HK-2 (cell line): ENCODE data around the gene HCFC2.

ENCODE experiments used
- DNase-seq: peaks from one replicate; pipeline ENCODE4 v3.0.0-alpha.2; 2018; ENCODE audit not compliant: unreplicated experiment

The HCFC2 gene

DNA sequence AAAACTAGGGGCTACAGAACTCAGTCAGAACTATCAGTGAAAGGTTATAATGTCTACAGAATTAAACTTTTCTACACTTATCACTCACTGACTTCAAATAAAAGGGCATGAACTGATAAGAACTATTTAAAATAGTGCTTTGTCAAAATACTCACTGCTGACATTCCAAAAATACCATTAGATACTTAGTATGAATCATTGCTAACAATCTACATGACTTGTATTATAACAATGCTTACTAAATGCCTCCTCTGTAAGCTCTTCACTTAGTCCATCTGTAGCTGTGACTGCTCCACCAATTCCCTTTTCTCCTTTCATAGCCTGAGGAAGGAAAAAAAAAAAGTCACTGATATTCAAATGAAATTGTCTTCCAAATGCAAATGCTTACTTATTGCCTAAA lies 56.7 kb downstream of the HCFC2 start:
- no peak for DNase-seq

DNA sequence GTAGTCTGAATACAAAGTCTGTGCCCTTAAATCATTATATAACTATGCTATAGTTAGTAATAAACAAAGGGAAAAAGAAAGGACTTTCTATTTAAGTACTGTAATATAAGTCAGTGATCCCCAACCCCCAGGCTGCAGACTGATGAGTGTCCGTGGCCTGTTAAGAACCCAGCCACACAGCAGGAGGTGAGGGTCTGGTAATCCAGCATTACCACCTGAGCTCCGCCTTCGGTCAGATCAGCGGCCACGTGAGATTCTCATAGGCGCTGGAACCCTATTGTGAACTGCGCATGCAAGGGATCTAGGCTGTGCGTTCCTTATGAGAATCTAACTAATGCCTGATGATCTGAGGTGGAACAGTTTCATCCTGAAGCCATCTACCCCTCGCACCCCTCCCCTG lies 58.0 kb downstream of the HCFC2 start:
- no peak for DNase-seq

DNA sequence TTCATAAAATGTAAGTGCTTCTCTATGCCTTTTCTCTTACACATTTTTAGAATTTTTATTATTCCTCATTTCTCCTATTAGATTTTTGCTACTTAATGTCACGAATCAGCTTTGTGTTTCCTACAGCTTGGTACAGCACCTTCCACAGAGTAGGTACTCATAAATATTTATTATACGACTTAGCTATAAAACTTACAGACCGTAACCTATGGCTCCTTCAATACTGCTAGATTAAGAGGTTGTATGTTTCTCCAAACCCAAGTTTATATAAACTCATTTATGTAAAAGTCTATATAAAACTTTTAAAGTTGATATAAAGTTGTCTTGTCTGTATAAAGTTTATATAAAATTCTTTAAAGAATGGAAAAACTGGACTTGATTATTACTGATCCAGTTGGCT lies 62.2 kb downstream of the HCFC2 start:
- no peak for DNase-seq

DNA sequence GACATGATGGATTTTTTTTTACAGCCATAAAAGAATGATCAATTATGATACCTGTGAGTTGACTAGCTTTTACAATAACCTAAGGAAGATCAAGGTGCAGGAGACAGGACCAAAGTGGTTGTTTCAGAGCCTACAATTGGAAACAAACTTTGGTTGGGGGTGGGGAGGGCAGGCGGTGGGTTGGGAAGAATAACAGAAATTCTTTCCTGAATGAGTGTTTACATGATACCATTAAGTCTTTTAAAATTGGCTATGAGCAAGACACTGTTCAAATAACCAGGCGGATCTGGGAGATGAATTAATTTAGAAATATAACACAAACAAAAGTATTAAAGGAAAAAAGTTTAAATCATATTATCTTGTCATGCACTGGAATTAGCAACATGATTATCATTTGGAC lies 66.4 kb downstream of the HCFC2 start:
- no peak for DNase-seq

DNA sequence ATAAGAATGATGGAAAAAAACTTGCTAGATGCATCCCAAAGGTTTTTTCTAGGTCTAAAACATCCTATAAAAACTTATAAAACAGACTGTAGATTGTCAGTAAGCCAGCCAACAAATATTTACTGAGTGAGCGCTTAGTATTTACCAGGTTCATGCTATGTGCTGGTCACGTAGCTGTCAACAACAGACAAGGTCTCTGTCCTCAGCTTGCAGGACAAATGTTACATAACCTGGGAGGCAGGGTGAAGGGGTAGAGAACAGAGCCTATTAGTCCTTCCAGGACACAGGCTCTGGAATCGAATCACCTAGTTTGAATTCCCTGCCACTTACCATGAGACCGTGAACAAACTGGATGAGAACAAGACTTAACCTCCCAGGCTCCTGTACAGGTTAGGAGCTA lies 67.3 kb downstream of the HCFC2 start:
- no peak for DNase-seq

DNA sequence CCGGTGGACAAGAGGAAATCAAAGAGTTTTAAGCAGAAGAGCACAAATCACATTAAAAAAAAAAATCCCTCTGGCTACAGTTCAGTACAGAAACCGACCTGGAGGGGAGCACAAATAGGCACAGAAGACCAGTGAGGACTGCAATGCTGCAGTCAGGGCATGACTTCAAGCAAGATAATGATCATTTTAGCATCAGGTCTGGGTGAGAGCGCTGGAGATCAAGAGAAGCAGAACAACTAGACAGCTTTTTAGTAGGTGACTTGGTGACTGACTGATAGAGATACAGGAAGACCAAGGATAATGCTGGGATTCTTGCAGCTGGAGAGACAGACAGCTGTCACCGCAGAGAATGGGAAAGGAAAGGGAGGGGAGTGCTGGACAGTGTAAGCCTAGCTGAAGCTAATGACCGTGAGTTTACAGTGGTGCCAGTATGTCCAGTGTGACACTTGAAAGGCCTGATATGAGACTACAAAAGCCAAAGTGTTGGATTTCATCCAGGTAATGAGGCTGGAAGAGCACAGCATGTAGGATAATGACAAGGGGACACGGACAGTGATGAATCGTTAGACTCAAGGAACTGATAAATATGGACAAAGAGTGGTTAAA lies 68.1 kb downstream of the HCFC2 start:
- DNase-seq: no peak

DNA sequence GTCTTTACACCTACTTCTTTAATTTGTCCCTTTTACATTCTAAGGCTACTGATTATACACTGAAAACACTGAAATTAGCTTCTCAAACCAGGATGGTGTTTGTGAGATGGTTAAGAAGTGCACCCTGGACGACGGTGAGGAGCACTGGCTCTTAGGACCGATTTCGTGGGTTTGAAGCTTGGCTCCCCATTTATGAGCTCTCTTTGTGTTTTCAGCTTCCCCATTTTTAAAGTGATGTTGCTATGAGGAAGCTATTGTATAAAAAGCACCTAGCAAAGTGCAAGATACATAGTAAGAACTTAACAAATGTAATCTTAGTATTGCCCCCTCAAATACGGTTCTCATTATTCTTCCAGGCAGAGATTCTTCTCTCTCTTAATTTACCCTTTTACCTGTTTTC lies 69.0 kb downstream of the HCFC2 start:
- DNase-seq: no peak

DNA sequence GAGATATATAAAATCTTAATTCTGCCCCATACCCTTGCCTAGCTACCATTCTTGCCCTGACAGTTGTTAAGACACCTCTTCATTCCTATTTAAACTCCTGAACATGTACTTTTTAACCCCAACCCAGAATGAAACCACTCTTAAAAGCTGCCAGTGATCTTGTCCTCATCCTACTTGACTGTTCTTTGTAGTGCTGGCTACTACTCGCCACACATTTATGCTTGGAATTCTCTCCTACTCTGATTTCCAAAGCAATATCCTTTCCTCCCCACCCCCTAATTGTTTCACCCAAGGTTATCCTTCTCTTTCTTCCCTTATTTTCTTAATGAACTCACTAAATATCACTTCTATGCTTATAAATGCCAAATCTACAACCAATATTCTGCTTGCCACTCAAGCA lies 69.5 kb downstream of the HCFC2 start:
- DNase-seq: no peak

DNA sequence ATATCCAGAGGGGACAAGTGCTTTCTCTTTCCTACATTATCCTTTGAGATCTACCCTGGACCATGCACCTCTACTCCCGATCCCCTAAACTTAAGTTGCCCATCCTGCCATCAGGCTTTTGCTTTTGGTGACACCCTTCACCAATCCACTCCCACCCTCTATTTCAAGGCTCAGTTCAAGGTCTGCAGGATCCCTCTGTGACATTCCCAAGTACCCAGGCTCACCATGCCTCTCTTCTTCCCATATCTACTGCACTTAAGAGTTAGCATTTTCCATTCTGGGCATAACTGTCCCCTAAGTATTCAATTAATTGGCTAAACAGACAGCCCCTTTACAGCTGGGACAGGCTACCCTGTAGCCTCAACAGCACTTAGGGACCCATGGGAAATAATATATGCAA lies 70.6 kb downstream of the HCFC2 start:
- DNase-seq: no peak

DNA sequence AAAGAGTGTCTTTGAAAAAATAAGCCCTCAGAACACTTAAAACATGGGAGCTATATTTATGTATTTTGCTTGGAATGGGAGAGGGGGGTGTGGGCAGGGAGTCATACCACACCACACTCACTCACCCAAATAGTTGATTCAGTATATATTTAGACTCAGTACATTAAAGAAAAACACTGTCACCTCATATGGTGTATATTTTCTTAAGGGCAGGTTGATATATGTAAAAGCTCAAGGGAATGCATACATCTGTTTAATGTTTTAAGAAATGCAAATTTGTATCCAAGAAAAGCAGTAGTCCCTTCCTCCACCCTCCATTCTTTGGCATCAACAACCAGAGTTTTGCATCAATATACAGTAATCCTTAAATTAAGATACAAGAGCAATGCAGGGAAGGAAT lies 72.2 kb downstream of the HCFC2 start:
- no peak for DNase-seq

DNA sequence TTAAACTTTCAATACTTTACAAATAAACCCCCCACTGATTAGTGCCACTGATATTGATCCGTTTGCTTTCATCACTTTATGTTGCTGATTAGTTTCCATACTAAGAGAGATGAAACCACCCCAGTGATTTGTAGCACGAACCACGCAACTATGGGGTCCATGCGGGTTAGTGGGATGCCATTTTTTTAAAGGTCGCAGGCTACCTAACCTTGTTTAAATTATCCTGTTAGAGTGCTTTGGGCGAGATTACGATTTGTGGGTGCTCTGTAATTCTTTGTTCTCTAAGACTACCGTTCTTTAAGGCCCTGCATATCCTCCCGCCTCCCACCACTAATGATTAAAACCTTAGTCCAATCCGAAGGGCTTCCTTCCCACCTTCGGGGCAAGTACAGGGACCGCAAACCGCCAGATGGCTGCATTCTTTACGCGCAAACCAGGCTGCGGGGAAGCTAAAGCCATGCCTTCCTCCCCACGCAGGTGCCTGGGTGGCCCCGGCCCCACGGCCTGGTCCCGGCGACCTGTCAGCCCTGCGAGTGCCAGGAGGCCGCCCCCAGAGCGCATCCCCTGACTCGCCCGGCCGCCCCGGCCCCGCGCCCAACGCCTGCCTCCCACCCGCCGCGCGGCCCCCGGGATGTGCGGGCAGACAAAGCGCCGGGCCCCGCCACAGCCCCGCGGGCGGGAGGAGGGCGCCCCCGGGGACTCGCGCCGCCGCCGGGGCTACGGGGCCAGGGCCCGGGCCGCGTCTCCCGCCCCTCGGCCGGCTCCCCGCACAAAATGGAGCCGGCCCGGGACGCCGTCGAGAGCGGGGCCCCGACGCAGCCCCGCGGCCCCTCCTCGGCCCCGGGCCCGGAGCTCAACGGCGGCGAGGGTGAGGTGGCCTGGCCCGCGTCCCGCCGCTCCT lies 72.9 kb downstream of the HCFC2 start:
- peak; percentile 73 for DNase-seq

DNA sequence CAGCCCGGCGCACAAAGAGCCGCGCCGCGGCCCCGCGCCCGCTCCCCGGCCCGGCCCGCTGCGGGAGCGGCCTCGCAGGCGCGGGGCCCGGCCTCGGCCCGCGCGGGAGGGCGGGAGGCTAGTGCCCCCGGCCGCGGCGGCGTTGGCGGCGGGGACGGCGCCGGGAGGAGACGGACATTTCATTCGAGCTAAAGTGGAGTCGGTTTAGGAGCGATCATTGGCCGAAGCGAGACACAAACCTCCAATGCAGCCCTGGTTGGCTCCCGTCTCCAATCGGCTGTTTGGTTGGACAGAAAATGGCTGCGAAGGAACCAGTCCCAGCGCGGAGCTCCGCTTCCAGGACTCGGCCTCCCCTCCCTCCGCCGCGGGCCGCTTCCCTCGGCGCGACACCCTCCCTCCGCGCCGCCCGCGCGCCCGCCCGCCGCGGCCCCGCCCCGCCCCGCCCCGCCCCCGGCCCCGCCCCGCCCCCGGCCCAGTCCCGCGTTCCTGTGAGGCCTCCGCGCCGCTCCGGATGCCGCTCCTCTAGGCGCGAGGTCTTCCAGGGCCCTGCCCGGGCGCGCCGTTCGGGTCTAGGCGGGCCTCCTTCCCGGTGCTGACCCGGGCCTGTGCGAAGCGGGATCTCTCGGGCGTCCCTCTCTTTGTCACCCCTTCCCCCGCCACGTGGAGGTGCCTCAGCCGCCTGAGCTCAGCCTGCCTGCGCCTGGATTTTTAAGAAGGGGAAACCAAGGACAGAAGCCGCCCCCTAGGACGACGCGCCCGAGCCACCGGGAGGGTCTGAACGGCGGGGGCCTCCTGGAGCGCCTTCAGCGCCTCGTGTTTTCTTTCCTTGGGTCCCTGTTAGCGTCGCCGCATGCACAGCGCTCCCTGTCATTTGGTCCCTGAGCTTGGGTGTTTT lies 73.8 kb downstream of the HCFC2 start, which contains the start of gene NFYB:
NFYB (minus strand) TSS at position 309 of the 895 bp plus-strand sequence. CDS start 2,757 bp downstream, outside the sequence.
- DNase-seq: peak; percentile 96

DNA sequence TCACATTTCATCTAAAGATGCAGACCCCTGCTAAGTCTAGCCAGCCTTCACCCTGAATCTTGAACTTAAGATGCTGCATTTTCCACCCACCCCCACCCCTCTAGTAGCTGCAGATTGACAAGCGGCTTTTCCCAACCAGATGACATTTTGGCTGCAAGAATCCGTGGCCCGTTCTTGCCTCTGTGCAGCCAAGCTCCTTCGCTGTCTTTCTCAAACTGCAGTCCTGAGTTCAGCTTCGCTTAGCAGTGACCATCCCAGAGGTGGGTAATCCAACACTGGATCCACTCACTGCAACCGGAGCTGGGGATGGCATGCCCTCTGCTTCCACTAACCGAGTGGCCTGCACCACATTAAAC lies 74.4 kb downstream of the HCFC2 start:
- no peak for DNase-seq

DNA sequence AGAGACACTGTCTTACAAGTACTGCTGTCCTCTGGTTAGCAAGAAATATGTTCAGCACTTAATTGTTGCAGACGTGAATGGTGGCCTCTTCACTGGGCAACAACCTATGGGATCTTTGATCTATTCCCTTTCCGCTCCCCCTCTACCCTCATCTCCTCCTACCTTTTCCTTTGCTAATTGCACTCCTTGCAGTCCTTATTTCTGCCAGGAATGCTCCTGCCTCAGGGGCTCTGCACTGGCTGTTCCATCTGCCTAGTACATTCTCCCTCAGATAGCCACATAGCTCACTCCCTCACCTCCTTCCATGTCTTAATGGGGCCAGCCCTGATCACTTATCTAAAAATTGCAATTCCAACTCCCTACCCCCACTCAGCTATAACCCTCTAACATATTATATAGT lies 78.2 kb downstream of the HCFC2 start:
- DNase-seq: no peak

DNA sequence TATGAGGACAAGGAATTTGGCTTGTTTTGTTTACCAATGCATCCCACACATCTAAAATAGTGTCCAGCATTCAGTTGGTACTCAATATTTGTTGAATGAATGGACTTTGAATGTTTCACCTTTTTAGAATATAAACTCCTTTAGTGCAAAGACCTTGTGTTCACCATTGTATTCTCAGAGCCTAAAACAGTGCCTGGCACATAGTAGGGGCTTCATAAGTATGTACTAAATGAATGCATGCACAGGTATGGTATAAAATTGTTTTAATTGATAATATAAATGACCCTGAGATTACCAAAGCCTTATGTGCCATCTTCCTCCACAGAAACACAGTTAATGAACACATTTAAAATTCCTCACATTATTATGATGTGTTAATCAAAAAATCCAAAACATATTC lies 78.7 kb downstream of the HCFC2 start:
- no peak for DNase-seq

DNA sequence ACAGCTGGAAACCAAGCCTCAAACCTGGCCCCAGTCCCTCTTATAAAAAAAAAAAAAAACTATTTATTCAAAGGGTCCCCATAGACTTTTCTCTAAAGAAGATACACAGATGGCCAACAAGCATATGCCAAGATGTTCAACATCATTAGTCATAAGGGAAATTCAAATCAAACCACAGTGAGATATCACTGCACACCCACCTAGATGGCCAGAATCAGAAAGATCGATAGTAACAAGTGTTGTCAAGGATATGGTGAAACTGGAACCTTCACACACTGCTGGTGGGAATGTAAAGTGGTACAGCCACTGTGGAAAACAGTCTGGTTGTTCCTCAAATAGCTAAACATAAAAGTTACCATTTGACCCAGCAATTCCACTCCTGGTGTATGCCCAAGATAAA lies 79.6 kb downstream of the HCFC2 start:
- DNase-seq: no peak

DNA sequence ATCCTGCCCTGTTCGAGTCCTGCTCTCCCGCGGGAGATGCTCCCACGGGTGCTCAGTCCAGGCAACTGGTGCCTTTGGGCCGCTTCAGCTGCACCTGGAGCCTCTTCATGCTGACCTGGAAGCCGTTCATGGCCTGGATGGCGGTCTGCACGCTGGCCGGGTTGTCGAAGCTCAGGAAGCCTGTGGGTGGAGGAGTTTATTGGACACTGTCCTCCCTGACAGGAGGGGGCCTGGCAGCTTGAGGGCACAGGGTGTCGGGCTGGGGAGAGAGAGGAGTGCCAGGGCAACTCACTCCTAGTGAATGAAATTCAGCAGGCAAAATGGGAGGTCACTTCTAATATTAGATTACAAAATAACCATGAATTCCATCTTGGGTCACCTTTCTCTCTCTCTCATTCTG lies 83.0 kb downstream of the HCFC2 start:
- DNase-seq: no peak

DNA sequence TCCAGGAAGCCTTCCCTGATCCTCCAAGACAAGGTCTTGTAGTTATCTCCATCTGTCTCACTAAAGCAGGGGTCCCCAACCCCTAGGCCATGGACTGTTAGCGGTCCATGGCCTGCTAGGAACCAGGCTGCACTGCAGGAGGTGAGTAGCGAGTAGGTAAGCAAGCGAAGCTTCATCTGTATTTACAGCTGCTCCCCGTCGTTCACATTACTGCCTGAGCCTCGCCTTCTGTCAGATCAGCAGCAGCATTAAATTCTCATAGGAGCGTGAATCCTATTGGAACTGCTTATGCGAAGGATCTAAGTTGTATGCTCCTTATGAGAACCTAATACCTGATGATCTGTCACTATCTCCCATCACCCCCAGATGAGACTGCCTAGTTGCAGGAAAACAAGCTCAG lies 86.1 kb downstream of the HCFC2 start:
- no peak for DNase-seq

DNA sequence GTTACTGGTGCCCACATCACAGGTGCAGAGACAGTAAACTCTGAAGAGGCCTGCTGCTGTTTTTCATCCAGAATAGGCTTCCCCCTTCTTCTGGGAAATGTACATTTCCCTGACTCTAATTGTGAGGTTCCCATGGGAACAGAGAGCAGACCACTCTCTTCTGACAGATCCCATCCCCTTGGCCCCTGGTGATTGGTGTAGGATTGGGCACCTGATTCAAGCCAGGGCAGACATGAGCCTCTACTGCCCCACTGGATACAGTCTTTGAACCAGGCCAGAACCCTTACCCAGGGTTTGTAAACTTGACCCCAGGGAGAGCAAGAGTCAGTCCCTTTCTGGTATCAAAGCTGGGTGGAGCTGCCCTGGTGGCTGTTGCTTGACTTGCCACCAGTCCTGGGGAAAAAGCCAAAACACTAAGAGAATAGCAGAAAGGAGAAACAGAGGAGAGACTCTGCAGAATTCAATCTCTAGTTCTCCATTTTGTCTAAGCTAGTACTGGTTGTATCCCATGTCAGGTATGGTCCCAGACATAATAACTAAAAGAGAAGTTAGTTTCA lies 88.4 kb downstream of the HCFC2 start:
- no peak for DNase-seq

DNA sequence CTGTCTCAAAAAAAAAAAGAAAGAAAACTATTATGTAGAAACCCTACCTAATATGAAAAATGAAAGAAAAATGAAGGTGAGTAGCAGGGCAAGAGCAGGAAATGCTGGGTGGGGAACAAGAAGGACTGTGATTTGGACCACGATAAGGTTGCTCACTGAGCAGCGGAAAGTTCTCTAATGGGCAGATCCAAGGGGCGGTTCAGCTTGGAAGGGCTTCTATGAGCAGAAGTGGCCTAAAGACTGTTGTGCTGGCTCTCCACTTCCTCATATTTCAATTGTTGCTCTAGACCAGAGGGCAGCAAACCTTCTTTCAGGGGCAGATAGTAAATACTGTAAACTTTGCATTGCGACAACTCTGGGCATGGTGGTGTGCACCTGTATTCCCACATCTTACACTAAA lies 90.0 kb downstream of the HCFC2 start:
- no peak for DNase-seq

DNA sequence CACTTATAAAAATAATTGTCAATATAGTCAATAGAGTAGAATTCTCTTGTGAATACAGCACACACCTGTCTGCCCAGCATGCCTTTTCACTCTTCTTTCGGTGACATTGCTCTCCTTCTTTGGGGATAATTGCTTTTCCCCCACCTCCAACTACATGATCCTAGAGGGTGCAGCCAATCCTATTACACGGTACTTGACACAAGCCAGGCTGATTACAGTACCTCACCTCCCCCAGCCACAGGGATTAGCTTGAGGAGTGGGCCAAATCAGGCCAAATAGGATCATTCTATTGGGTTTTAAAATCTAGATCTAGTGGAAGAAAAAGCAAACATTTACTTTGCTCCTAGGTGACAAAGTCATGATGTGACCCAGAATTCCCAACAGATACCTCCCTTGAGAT lies 90.5 kb downstream of the HCFC2 start:
- DNase-seq: no peak
